Gastrocnemius medialis (tissue), 4 donors: ENCODE results near the gene MED27. TPM values are rescaled to one million over a fixed set of nuclear protein-coding genes. Genes with fewer than 3 reads are reported as not detected.

Experiments
- ATAC-seq, 2 donors: fragments of 150-250 bp; one replicate each; pipeline ENCODE4 v1.9.1; 2016
- DNase-seq, 2 donors: peaks; one replicate each; pipeline ENCODE4 v3.0.0-alpha.2; 2019
- H3K27ac ChIP-seq, 4 donors: fragments of 200-600 bp; sonication (generic); 1 replicate in 1 of 4; 2 replicates in 3 of 4; pipeline ENCODE4 v1.5.1; 2016 to 2018; ENCODE audit warnings: mild to moderate bottlenecking in 2 of 4, moderate library complexity in 1 of 4
- H3K27me3 ChIP-seq, 3 donors: fragments of 200-600 bp; sonication (generic) in 2 of 3; 1 replicate in 1 of 3; 2 replicates in 2 of 3; pipeline versions ENCODE4 v1.5.1 to v1.6.0; 2016 to 2019; ENCODE audit warnings: mild to moderate bottlenecking in 1 of 3, moderate library complexity in 1 of 3
- H3K36me3 ChIP-seq, 2 donors: fragments of 200-600 bp; sonication (generic) in 1 of 2; one replicate each; pipeline ENCODE4 v1.5.1; 2017 to 2018
- H3K4me1 ChIP-seq, 2 donors: fragments of 200-600 bp; sonication (generic) in 1 of 2; one replicate each; pipeline ENCODE4 v1.5.1; 2016 to 2017; ENCODE audit warnings: mild to moderate bottlenecking in 2 of 2
- H3K4me3 ChIP-seq, 4 donors: fragments of 200-600 bp; sonication (generic) in 3 of 4; 1 replicate in 1 of 4; 2 replicates in 3 of 4; pipeline ENCODE4 v1.5.1; 2016 to 2019; ENCODE audit warnings: mild to moderate bottlenecking in 2 of 4
- H3K9me3 ChIP-seq, 3 donors: fragments of 200-600 bp; sonication (generic) in 2 of 3; 1 replicate in 1 of 3; 2 replicates in 2 of 3; pipeline ENCODE4 v1.5.1; 2016 to 2019
- CTCF ChIP-seq, 5 experiments: fragments of 450-650 bp in 3 of 5; fragments of 200-600 bp in 2 of 5; sonication (generic) in 2 of 5; IDR thresholded peaks in 4 of 5; conservative IDR thresholded peaks in 1 of 5; 1 replicate in 4 of 5; 2 replicates in 1 of 5; pipeline ENCODE4 v1.5.1; 2016 to 2019; ENCODE audit warnings: antibody characterized with exemption in 5 of 5, mild to moderate bottlenecking in 3 of 5, moderate library complexity in 3 of 5
- POLR2A ChIP-seq, 2 donors: fragments of 450-650 bp; IDR thresholded peaks; one replicate each; pipeline ENCODE4 v1.6.1; 2017; ENCODE audit warnings: antibody characterized with exemption in 2 of 2, mild to moderate bottlenecking in 2 of 2, moderate library complexity in 2 of 2
- in situ Hi-C, 4 donors: fragments of 200-750 bp; cut with MboI; loops; one replicate each; pipeline versions ENCODE4 v1.15.0 to v1.8.0; 2017; ENCODE audit warnings: low sequenced_read_pairs in 4 of 4
- intact Hi-C: fragments of 100-400 bp; cut with DNase I; formaldehyde crosslinking; loops from one replicate; pipeline ENCODE4 v1.15.1; 2023; ENCODE audit warnings: low total_unique reads
- total RNA-seq, 4 donors: library from RNA; depleted of rRNA; stranded (reverse); fragments of >200 nt; gene quantifications; one replicate each; pipeline versions ENCODE4 v1.1.0 to v1.2.3, GENCODE V29; 2016

Gene MED27
- total RNA-seq, 4 donors from 2014 or later: 11.6 to 20.3 (median 13.9) TPM

GRCh38 chr9:132049323-132049882 lies 30.3 kb downstream of the MED27 start:
- in situ Hi-C loops (no loop called here), intact Hi-C loops (no loop called here)
- H3K27me3 ChIP-seq: no peaks in the 10 kb centered on the region
- no peaks in the 10 kb centered on the region for H3K36me3 ChIP-seq
- no peaks in the 10 kb centered on the region for H3K9me3 ChIP-seq
- DNase-seq (peak; percentile 28 to 67), ATAC-seq (peak; percentile 68 to 93)
- no peak overlapping the region for H3K4me3 ChIP-seq
- H3K4me1 ChIP-seq: peaks cover 31 to 45% of the 10 kb centered on the region in 2 donors
- no peak overlapping the region for H3K27ac ChIP-seq
- no peak for TF ChIP-seq CTCF (IDR thresholded peaks at IDR 0.05 in 4 of 5, conservative IDR thresholded peaks at IDR 0.05 in 1 of 5)
- TF ChIP-seq POLR2A (IDR thresholded peaks at IDR 0.05): no peak

- no peak overlapping the region for H3K27ac ChIP-seq
- ATAC-seq (no peak), DNase-seq (no peak)
- H3K4me1 ChIP-seq: peaks cover 31 to 45% of the 10 kb centered on the region in 2 donors
- TF ChIP-seq CTCF (IDR thresholded peaks at IDR 0.05 in 4 of 5, conservative IDR thresholded peaks at IDR 0.05 in 1 of 5): no peak
- no peak for TF ChIP-seq POLR2A (IDR thresholded peaks at IDR 0.05)
- in situ Hi-C loops: no loop called here
- H3K36me3 ChIP-seq: no peaks in the 10 kb centered on the region
- H3K9me3 ChIP-seq: no peaks in the 10 kb centered on the region
- no peaks in the 10 kb centered on the region for H3K27me3 ChIP-seq
- H3K4me3 ChIP-seq: no peak overlapping the region
- intact Hi-C loops: no loop called here
These were observed 31.5 kb downstream of the MED27 start for GRCh38 chr9:132048201-132048600.

GRCh38 chr9:132046456-132046855 lies 33.2 kb downstream of the MED27 start:
- DNase-seq: no peak
- Histone ChIP-seq H3K36me3 (no peaks in the 10 kb centered on the region), H3K9me3 (no peaks in the 10 kb centered on the region), H3K4me3 (no peak overlapping the region), H3K4me1 (peaks cover 32 to 35% of the 10 kb centered on the region in 2 donors), H3K27ac (no peak overlapping the region), H3K27me3 (no peaks in the 10 kb centered on the region)
- ATAC-seq: no peak
- TF ChIP-seq CTCF (IDR thresholded peaks at IDR 0.05 in 4 of 5, conservative IDR thresholded peaks at IDR 0.05 in 1 of 5): no peak
- no peak for TF ChIP-seq POLR2A (IDR thresholded peaks at IDR 0.05)
- intact Hi-C loops (no loop called here), in situ Hi-C loops (no loop called here)

- TF ChIP-seq POLR2A (IDR thresholded peaks at IDR 0.05) (no peak), CTCF (IDR thresholded peaks at IDR 0.05 in 4 of 5, conservative IDR thresholded peaks at IDR 0.05 in 1 of 5) (no peak)
- DNase-seq (no peak), ATAC-seq (no peak)
- Histone ChIP-seq H3K27ac (no peak overlapping the region), H3K9me3 (no peaks in the 10 kb centered on the region), H3K27me3 (no peaks in the 10 kb centered on the region), H3K4me1 (peaks cover 15 to 17% of the 10 kb centered on the region in 2 donors), H3K4me3 (no peak overlapping the region), H3K36me3 (no peaks in the 10 kb centered on the region)
- in situ Hi-C loops: no loop called here
- intact Hi-C loops: no loop called here
These were observed 35.3 kb downstream of the MED27 start for GRCh38 chr9:132044176-132044875.
